OCI-LY3 (cell line): Measurements from ENCODE around the gene U2SURP.

Experiments
- H2AFZ ChIP-seq: fragments of 200-600, 300-600 bp; shearing (Covaris generic); 2 replicates; pipeline ENCODE4 v1.6.0; 2014; ENCODE audit warnings: antibody characterized with exemption, low read depth, low read length
- H3K27ac ChIP-seq: fragments of 200-600, 300-600 bp; sonication (generic); 2 replicates; pipeline ENCODE4 v1.5.1; 2014; ENCODE audit warnings: mild to moderate bottlenecking, low read length, moderate library complexity, mixed read lengths
- H3K27me3 ChIP-seq: fragments of 200-600, 300-600 bp; sonication (generic); 2 replicates; pipeline ENCODE4 v1.6.1; 2014; ENCODE audit warnings: low read depth, low read length, mixed read lengths
- H3K36me3 ChIP-seq: fragments of 200-600, 300-600 bp; sonication (generic); replicated peaks from 2 replicates; pipeline ENCODE3; 2014; ENCODE audit warnings: low read depth, low read length, mixed read lengths
- H3K4me1 ChIP-seq: fragments of 300-600, 200-600 bp; sonication (generic); 2 replicates; pipeline ENCODE4 v1.6.1; 2014; ENCODE audit warnings: low read length, mixed read lengths
- H3K4me2 ChIP-seq: fragments of 200-600, 300-600 bp; sonication (generic); 2 replicates; pipeline ENCODE4 v1.6.1; 2014; ENCODE audit warnings: low read length, mixed read lengths
- H3K4me3 ChIP-seq: fragments of 300-600, 200-600 bp; sonication (generic); 2 replicates; pipeline ENCODE4 v1.5.1; 2014; ENCODE audit warnings: antibody characterized with exemption, mild to moderate bottlenecking, low read length, moderate library complexity
- H3K79me2 ChIP-seq: fragments of 300-600, 200-600 bp; shearing (Covaris generic); 2 replicates; pipeline ENCODE4 v1.6.1; 2014; ENCODE audit warnings: mild to moderate bottlenecking, low read length, mixed read lengths
- H3K9ac ChIP-seq: fragments of 300-600, 200-600 bp; shearing (Covaris generic); 2 replicates; pipeline ENCODE4 v1.6.0; 2014; ENCODE audit warnings: mild to moderate bottlenecking, low read length, moderate library complexity
- H3K9me3 ChIP-seq: fragments of 200-600, 300-600 bp; shearing (Covaris generic); 2 replicates; pipeline ENCODE4 v1.6.1; 2014; ENCODE audit warnings: low read length, mixed read lengths; ENCODE audit not compliant: insufficient read depth
- H4K20me1 ChIP-seq: fragments of 200-600, 300-600 bp; sonication (generic); 2 replicates; pipeline ENCODE4 v1.6.1; 2016; ENCODE audit warnings: low read length, mixed read lengths; ENCODE audit not compliant: insufficient read depth
- CTCF ChIP-seq: fragments of 200-600, 300-600 bp; sonication (generic); IDR thresholded peaks from 2 replicates; pipeline ENCODE4 v1.5.1; 2014; ENCODE audit warnings: antibody characterized with exemption, low read length, low read depth
- EZH2phosphoT487 ChIP-seq: fragments of 200-600 bp; shearing (Covaris generic); IDR thresholded peaks from 2 replicates; pipeline ENCODE4 v1.6.1; 2018; ENCODE audit warnings: antibody characterized with exemption, mixed run types, low read depth

U2SURP gene

GRCh38 chr3:142999881-143000280 is 1.5 kb upstream of the U2SURP start:
- peaks cover 8% of the 10 kb centered on the region for H4K20me1 ChIP-seq
- peaks cover 47% of the 10 kb centered on the region for H3K79me2 ChIP-seq
- H3K4me3 ChIP-seq = peak overlapping the region; percentile 84
- no peaks in the 10 kb centered on the region for H3K9me3 ChIP-seq
- H3K27ac ChIP-seq = no peak overlapping the region
- peak overlapping the region; percentile 93 for H3K4me2 ChIP-seq
- peaks cover 15% of the 10 kb centered on the region for H3K4me1 ChIP-seq
- H3K27me3 ChIP-seq = no peaks in the 10 kb centered on the region
- no peak for TF ChIP-seq EZH2phosphoT487
- TF ChIP-seq CTCF = no peak
- no peak overlapping the region for H3K9ac ChIP-seq
- no peaks in the 10 kb centered on the region for H3K36me3 ChIP-seq
- no peak overlapping the region for H2AFZ ChIP-seq

GRCh38 chr3:143000528-143000927 is 842 bp upstream of the U2SURP start:
- Histone ChIP-seq H2AFZ (peak overlapping the region; percentile 93), H3K27ac (peak overlapping the region; percentile 82), H3K4me1 (peaks cover 22% of the 10 kb centered on the region), H4K20me1 (peaks cover 14% of the 10 kb centered on the region), H3K4me2 (peak overlapping the region; percentile 93), H3K9me3 (no peaks in the 10 kb centered on the region), H3K9ac (peak overlapping the region; percentile 90), H3K4me3 (peak overlapping the region; percentile 84), H3K27me3 (no peaks in the 10 kb centered on the region), H3K79me2 (peaks cover 53% of the 10 kb centered on the region), H3K36me3 (peaks cover 3% of the 10 kb centered on the region)
- TF ChIP-seq CTCF (no peak), EZH2phosphoT487 (no peak)

- H4K20me1 ChIP-seq = peaks cover 19% of the 10 kb centered on the region
- TF ChIP-seq CTCF (no peak), EZH2phosphoT487 (no peak)
- H3K4me1 ChIP-seq = peaks cover 22% of the 10 kb centered on the region
- peak overlapping the region; percentile 82 for H3K27ac ChIP-seq
- H3K9ac ChIP-seq = peak overlapping the region; percentile 90
- no peaks in the 10 kb centered on the region for H3K9me3 ChIP-seq
- H3K4me2 ChIP-seq = peak overlapping the region; percentile 93
- peak overlapping the region; percentile 93 for H2AFZ ChIP-seq
- H3K4me3 ChIP-seq = peak overlapping the region; percentile 84
- H3K79me2 ChIP-seq = peaks cover 58% of the 10 kb centered on the region
- no peaks in the 10 kb centered on the region for H3K27me3 ChIP-seq
- peaks cover 3% of the 10 kb centered on the region for H3K36me3 ChIP-seq
Observed at GRCh38 chr3:143001034-143001368, 369 bp upstream of the U2SURP start.

- Histone ChIP-seq H3K9me3 (no peaks in the 10 kb centered on the region), H3K9ac (peak overlapping the region; percentile 88), H3K79me2 (peaks cover 70% of the 10 kb centered on the region), H2AFZ (peak overlapping the region; percentile 36), H3K4me3 (peak overlapping the region; percentile 84), H3K4me2 (peak overlapping the region; percentile 78), H3K4me1 (peaks cover 27% of the 10 kb centered on the region), H3K27me3 (no peaks in the 10 kb centered on the region), H3K36me3 (peaks cover 3% of the 10 kb centered on the region), H4K20me1 (peaks cover 31% of the 10 kb centered on the region), H3K27ac (peak overlapping the region; percentile 82)
- TF ChIP-seq EZH2phosphoT487 = no peak
- no peak for TF ChIP-seq CTCF
Observed at GRCh38 chr3:143002083-143002712, 828 bp downstream of the U2SURP start.
